DMS153 (cell line): ENCODE results near the gene DIAPH2.
A peak's percentile ranks its signal among the peaks of the same experiment; 100 is the strongest.

Source experiments
- DNase-seq: peaks from one replicate; lab custom pipeline; 2025; lab: John Stamatoyannopoulos, UW

The DIAPH2 gene

DNA sequence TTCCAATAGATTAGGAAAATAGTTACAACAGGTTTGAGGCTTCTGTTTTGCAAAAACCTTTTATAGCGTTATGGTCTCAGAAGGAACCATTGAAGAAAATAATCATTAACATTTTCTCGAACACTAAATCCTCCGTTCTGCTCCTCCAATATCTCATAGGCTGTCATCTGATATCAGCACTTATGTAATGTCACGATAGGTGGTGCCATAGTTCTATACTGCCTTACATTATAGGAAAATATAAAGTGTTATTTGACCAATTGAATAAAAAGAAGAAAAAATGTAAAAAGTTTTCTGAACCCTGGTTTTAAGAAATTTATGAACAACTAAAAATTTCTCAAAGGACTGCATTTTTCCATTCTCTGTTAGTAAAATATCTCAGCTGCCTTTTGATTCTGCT lies 490.5 kb downstream of the DIAPH2 start:
- DNase-seq: no peak

DNA sequence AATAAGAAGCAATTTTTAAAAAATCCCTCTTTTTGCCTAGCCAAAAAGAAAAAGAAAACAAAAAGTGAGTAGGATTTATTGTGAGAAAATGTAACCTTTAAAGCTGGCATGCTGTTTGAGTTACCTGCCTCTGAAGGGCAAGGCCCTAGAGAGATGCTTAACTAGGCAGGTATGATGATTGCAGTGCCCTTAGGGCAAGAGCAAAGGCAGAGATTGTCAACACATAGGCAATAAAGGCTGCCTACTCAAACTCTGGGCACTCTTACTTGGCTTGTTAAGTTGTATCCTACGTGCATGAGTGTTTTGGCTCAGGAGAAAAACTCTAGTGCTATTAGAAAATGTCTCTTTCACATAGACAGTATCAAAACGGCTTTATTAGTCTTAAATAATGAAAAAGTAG lies 505.0 kb downstream of the DIAPH2 start:
- peak; percentile 0 for DNase-seq

DNA sequence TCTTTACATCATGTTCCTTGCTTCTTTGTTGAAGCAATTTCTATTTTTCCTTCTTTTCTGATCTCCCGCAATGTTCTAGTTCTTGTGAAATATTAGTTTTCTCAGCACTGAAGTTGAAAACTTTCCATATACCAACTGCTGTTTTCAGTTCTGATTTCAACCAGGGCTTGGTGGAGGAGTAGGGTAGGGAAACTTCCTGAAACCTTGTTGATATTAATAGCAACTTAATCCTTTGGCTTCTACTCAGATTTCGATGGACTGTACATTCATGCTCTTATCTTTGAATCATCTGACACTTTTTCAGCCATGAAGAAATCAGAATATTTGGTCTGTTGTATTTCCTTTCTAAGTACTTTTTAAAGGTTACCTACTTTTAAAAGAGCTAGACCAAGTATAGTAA lies 514.9 kb downstream of the DIAPH2 start:
- no peak for DNase-seq

DNA sequence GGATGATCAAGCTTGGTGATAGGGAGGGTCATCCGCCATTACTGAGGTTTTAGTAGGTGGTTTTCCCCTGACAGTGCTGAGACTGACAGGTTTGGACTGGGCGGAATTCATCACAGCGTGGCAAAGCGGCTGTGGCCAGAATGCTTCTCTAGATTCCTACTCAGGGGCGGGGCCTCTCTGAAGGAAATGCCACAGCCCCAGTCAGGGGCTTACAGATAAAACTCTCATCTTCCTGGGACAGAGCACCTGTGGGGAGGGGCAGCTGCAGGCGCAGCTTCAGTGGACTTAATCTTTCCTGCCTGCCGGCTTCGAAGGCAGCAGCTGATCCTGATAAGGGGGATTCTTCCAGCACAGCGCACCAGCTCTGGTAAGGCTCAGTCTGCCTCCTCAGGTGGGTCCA lies 515.8 kb downstream of the DIAPH2 start:
- DNase-seq: no peak

DNA sequence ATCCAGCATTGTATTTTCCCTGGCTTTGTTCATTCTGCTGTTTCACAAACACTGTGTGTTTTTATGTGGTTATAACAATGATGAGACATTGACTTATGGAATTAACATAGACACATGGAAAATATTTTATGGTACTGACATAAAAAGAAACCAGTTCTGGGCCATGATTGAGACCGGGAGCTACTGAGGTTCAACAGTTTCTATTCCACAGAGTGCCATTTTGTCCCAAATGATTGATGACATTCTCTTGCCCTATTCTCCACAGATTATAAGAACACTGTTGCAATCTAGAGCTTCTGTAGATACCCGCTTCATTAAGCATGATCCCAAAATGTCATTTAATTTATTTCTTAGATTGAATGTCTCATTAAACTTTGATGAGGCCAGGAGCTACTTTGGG lies 525.9 kb downstream of the DIAPH2 start:
- DNase-seq: no peak

DNA sequence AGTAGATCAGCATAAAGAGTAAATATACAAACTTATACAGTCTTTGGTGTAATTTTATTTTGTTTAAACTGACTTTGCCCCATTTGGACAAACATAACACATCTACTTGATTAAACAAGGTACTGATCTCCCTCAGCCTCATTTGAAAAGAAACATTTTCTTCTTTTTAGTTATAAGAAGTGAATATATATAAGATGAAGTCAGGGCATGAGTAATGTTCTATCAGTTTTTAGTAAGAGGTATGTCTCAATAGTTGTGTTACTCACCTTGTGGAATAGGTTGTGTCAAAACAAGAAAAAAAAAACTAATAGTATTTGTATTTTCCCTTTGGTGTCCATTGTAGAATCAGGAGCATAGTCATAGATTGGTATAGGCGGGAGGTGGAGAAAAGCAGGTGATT lies 526.4 kb downstream of the DIAPH2 start:
- no peak for DNase-seq

GRCh38 chrX:97215186-97215585 lies 530.5 kb downstream of the DIAPH2 start:
- DNase-seq: no peak

GRCh38 chrX:97224148-97224547 lies 539.5 kb downstream of the DIAPH2 start:
- no peak for DNase-seq

- DNase-seq: no peak
These were observed 544.7 kb downstream of the DIAPH2 start for GRCh38 chrX:97229318-97229717.

GRCh38 chrX:97230948-97231347 lies 546.3 kb downstream of the DIAPH2 start:
- no peak for DNase-seq

DNA sequence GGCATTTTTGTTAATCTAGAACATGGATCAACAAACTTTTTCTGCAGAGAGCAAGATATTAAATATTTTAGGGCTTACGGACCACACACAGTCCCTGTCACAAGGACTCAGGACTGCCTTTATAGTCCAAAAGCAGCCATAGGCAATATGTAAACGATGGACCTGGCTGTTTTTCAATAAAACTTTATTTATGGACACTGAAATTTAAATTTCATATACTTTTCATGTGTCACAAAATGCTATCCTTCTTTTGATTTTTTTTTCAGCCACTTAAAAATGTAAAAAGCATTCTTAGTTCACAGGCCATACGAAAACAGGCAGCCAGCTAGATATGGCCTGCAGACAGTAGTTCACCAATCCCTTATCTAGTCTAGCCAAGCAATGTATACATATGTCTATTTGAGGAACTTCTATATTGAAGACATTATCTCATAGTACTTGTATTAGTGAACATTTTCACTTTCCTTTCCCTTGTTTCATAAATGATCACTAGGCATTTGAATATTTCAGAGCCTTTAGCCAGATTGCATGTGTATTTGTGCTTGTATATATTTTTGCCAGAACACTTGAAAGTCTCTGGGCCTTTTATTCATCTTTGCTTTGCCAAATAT lies 549.9 kb downstream of the DIAPH2 start:
- no peak for DNase-seq

DNA sequence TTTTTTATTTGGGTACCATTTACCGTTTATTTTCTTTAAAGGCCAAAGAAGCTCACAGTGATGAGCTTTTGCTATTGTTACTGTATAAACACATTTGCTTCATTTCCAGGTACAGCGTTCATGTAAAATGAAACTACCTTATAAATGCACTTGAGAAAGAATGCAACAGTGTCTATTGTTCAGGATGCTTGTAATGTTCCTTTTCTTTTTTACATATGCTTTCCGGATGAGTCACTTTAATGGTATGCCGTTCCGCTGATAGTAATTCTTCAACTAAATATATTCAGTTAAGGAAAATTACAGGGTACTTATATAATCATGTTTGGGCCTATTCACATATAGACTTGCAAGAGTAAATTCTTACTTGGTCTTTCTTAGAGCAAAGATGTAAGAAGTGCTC lies 554.0 kb downstream of the DIAPH2 start:
- no peak for DNase-seq

DNA sequence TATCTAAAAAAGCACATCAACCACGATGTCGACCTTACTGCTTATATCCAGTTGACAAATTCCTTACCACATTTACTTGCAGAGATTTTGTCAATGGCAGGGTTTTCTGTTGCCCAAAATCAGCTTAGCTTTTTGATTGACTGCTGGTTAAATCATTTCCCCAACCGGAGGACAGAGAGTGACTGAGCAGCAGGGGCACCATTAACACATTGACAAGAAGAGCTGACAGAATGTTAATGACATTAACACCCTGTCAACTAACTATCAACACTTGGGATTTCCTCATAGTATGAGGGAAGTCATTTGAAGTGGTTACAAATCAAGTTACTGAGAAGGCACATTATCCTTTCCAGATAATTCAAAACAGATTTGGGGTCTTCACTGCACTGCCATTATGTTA lies 567.5 kb downstream of the DIAPH2 start:
- no peak for DNase-seq

GRCh38 chrX:97260679-97261078 lies 576.0 kb downstream of the DIAPH2 start:
- DNase-seq: no peak

- no peak for DNase-seq
These were observed 581.9 kb downstream of the DIAPH2 start for GRCh38 chrX:97266406-97267121.

DNA sequence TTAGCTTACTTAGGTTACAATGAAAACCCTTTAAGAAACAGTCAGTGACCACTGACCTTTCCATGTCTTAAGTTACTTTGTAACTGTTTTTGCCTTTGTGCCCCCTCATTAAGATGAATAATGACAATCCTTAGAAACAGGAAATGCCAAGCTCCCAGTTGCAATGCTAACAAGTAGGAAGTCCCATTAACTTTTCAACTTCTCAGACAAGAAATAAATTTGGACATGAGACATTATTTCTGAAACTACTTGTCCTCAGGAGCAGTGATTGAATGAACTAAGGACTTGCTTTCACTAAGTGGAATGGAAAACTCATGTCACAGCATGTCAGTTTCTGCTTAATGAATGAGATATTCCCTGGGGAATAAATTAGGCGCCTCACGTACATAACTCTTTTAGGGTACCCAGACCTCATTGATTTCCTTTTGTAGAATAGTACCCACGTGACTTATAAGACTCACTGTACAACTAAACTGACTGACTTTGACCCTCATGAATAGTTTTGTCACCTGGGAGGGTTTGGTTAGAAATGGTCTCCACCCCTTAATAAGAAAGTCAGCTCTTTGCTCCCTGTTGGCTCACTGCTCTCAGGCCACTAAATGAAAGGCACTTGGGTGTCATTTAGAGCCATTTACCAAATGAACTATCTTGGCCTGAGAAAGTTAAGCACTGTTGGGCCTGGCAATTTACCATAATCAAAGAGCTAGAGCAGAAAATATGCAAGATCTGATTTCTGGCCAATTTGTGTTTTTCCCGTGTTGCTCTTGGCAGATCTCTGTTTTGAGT lies 582.9 kb downstream of the DIAPH2 start:
- DNase-seq: no peak

GRCh38 chrX:97268182-97268680 lies 583.6 kb downstream of the DIAPH2 start:
- DNase-seq: no peak

DNA sequence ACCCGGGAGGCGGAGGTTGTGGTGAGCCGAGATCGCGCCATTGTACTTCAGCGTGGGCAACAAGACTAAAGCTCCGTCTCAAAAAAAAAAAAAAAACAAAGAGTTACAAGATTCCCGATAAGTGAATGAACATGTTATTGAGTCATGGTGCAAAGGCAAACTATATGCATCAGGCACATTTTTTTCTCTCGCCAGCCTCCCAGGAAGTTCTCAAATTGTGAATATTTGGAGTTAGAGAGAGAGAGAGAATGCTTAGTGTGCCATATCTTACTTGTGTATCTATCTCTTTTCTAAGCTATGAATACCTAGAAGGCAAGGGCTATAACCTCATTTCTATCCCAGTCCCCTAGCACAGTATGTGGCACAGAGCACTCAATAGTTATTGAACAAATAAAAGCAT lies 599.9 kb downstream of the DIAPH2 start:
- DNase-seq: no peak

GRCh38 chrX:97290199-97290598 lies 605.6 kb downstream of the DIAPH2 start:
- no peak for DNase-seq

DNA sequence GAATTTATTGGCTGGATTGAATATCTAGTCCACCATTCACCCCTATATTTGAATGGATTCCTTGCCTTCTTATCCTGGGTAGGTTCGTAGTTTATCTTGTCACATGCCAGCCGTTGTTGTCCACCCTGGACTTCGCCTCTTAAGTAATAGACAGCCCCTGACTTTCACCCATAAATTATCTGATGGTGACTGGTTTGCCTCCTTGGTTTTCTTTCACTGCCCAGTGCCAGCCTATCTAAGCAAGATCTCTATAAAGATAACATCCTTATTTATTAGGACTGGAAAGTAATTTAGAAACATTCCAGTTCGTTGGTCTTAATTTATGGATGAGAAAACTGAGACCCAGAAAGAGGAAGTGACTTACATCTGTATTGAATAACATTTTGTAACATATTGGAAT lies 609.4 kb downstream of the DIAPH2 start:
- DNase-seq: no peak

GRCh38 chrX:97295954-97296353 lies 611.3 kb downstream of the DIAPH2 start:
- no peak for DNase-seq

- no peak for DNase-seq
These were observed 622.3 kb downstream of the DIAPH2 start for GRCh38 chrX:97306771-97307470.
